Measurements from ENCODE around the gene ZNF382.

The ZNF382 gene

DNA sequence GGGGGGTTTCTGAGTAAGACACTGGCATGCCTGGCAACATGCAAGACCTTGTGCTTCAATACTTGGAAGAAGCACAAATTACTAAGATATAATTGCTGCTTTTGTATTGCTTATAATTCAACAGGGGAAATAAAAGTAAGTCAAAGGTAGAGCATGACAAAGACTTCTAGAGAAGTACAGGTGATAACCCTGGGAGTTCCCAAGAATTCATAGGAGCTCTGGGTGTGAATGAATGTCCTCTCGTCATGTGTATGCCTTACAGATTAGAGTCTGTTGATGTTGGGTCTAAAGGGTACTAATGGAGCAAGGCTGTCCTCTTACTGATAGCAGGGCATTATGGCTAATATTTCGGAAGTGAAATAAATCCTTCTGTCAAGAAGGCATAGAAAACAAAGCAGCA is 69.1 kb downstream of the ZNF382 start:
- Histone ChIP-seq H3K9me3 (peaks cover 93% of the 10 kb centered on the region), H4K20me1 (no peaks in the 10 kb centered on the region), H3K4me1 (no peaks in the 10 kb centered on the region), H3K4me3 (no peak overlapping the region), H3K4me2 (no peak overlapping the region), H3K9ac (no peak overlapping the region), H3K36me3 (peaks cover 67% of the 10 kb centered on the region), H3K27me3 (no peaks in the 10 kb centered on the region), H3K27ac (no peak overlapping the region)
- no peak for TF ChIP-seq Cebpa-rat (IDR thresholded peaks at IDR 0.05)

DNA sequence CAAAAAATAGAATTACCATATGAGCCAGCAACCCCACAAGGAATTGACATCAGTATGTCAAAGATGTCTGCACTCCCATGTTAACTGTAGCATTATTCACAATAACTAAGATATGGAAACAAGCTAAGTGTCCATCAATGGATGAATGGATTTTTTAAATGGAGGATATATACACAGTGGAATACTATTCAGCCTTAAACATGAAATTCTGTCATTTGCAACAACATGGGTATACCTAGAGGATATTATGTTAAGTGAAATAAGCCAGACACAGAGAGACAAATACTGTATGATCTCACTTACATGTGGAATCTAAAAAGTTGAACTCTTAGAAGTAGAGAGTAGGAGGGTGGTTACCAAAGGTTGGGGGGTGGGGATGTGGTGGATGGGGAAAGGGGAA is 74.3 kb downstream of the ZNF382 start:
- H3K4me3 ChIP-seq, result no peak overlapping the region
- peaks cover 56% of the 10 kb centered on the region for H3K36me3 ChIP-seq
- H3K27me3 ChIP-seq, result no peaks in the 10 kb centered on the region
- no peak overlapping the region for H3K4me2 ChIP-seq
- peaks cover 81% of the 10 kb centered on the region for H3K9me3 ChIP-seq
- no peak for TF ChIP-seq Cebpa-rat (IDR thresholded peaks at IDR 0.05)
- H3K27ac ChIP-seq, result no peak overlapping the region
- no peak overlapping the region for H3K9ac ChIP-seq
- no peaks in the 10 kb centered on the region for H4K20me1 ChIP-seq
- no peaks in the 10 kb centered on the region for H3K4me1 ChIP-seq

Measured in BLaER1 (cell line).